HG03575 (cell line): Measurements from ENCODE around the gene HDAC8.
"Not testable (repeated sequence)": the region's sequence is repeated elsewhere in the genome, so short reads cannot be mapped to it uniquely, and the experiment has no call there.

Experiments
- ATAC-seq: cut with Tn5 transposase; IDR thresholded peaks from one replicate; pipeline ENCODE4 v1.9.1; 2021; ENCODE audit not compliant: unreplicated experiment, insufficient number of reproducible peaks, low FRiP score; ENCODE audit errors: extremely low read depth

The HDAC8 gene

DNA sequence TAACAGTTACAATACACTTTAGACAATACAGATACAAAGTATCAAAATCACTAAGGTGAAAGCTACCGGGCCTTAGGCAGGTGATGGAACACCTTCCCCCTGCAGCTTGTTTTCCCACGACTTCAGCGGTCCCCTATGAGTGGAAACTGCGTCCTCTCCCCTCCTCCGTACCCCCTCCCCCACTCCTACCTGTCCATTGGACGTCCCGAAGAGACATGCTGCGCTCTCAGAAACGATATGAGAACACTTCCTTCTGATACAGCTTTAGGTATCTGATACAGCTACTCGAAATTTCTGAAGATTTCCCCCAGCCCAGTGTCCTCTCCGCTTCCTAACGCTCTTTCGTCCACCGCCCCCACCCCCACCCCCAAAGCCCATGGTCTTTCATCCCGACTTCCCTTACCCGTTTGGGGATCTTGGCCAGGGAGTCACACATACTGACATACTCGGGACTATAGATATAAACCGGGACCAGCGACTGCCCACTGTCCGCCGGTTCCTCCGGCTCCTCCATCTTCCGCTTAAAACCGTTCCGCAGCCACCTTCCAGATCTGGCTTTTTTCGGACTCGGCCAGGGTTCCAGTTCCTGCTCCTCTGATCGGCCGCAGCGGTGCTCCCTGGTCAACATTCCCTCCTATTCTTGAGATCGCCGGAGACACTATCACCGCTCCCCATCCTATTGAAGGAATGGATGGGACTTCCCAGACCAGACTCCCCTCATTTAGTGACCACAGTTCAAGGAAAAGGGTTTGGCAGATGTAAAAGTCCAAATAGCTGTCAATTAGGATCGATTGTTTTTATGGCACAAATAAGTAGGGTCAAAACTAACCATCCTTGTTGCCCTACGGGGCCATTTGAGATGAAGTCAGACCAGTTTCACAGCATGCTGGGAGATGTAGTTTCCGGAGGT, at the start of gene HDAC8:
HDAC8 (minus strand) TSS at position 596 of the 910 bp plus-strand sequence; CDS start at position 514, 82 bp downstream.
- no peak for ATAC-seq

DNA sequence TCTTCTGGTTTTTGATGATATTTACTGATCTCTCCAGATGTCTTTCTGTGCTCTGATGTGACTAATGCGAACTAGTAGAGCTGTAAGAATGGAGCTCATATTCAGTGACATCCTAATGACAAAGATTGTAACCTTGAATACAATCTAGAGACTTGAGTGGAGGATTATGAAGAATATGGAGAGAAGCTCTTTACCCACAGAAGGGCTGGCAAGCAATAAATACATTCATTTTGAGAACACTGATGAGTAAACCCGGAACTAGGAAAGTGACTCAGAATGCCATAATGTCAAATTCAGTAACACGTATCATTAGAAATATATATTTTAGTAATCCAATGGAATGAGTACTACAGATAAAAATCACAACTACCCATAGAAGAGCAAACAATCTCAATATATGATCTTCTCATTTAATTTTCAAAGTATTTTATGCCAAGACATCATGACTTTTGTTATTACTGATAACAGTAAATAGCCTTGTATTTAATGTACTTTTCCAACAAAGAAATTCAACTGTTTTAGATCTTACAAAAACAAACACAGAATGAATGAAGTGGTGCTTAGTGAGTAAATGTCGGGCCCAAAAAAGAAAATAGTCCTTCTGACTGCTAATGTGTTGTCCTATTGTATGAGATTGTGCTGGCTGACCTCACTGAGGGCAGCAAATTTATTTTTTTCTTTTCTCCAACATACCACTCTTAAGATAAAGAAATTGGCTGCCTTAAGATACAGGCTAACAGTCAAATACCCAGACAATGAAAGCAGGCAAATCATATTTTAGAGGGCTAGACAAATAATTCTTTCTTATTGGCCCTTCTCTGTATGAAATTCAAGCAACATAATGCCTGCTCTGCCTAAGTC, 49.2 kb upstream of the HDAC8 start:
- ATAC-seq: peak; percentile 79

DNA sequence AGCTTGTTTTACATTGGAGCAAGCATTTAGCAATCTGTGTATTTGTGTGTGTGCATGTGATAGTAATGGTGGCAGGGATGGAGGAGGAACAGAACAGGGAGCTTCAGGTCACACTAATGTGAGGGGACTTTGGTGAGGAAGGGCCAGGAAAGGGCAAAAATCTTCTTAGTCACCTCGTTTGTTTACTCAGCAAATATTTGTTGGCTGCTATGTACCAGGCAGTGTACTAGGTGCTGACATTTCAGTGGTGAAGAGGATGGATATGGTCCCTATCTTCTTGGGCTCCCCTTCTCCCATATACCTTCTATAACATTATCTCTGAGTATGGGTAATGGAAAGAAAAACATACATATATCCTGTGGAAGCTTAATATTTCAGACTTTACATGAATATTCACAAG, 48.5 kb upstream of the HDAC8 start:
- no peak for ATAC-seq

DNA sequence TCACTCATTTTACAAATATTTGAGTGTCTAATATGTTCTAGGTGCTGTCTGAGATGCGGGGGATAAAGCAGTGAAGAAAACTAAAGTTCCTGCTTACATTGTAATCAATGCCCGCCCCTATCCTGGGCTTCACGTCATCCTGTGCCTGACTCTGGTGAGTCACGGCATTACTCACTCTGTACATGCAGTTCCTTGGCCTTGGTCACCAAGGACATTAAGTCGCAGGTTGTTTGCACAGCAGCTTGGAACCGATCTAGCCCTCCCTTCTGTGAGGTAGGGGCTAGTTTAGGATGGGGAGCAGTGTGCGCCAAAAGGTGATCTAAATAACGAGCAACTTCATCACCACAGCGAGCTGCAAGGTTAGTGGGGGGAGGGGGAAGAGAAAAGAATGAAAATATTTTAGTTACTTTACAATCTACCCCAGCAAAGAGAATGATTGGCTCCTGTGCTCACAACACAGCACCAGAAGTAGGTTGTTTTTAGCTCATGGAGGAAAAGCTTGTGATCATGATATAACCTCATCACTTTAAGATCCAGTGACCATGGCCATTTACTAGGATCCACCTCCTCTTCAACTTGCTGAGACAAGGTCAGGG, 48.0 kb upstream of the HDAC8 start:
- no peak for ATAC-seq

DNA sequence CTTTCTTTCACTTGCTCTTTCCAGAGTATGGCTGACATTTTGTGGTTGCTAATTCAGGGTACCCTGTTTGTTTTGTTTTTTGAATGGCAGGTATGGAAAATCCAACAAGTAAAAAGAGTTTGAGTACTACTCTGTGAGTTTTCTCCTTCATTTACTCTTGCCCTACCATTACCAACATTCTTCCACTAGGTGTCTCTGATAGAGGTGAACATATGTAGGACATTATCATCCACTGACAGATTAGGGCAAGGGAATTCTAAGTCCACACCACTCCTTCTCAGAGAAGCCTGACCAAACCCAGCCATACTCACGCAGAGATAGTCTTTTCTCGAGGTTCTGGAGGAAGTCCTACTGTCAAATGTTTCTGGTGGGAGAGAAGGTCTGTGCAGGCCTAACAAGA, 36.7 kb upstream of the HDAC8 start:
- no peak for ATAC-seq

DNA sequence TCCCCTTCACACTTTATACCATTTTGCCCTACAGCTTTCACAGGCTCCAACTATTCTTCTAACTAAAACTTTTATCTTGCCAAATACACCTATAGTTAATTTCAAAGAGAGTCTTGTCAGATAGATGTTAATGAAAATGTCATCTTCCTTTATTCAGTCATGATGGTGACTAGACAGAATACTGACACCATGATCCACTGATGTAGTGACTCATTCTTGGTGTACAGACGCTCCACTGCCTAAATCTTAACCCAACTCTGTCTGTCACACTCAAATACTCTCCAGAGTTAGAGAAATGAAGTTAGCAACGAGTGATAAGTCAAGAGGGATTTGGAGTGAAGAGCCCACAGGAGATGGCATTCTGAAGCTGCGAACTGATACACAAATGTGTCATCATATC, 32.1 kb upstream of the HDAC8 start:
- ATAC-seq: no peak

DNA sequence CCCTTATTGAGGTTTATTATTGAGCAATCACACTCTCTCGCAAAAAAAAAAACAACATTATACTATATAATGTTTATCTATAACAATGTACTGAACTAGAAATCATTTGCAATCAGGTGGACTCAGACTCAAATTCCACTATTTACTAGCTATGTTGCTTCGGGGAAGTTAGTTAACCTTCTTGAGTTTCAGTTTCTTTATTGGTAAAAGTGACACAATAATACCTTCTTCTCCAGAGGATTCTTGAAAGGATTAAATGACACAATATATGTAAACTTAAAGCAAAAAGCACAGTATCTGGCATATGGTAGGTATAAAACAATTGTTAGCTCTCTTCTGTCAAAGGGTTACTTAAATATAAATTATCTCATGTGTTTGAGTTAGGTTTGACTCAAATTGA, 31.5 kb upstream of the HDAC8 start:
- ATAC-seq: no peak

DNA sequence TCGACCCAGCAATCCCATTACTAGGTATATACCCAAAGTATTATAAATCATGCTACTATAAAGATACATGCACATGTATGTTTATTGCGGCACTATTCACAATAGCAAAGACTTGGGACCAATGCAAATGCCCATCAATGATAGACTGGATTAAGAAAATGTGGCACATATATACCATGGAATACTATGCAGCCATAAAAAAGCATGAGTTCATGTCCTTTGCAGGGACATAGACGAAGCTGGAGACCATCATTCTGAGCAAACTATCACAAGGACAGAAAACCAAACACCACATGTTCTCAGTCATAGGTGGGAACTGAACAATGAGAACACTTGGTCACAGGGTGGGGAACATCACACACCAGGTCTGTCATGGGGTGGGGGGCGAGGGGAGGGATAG, 18.4 kb upstream of the HDAC8 start:
- not testable (repeated sequence) for ATAC-seq

DNA sequence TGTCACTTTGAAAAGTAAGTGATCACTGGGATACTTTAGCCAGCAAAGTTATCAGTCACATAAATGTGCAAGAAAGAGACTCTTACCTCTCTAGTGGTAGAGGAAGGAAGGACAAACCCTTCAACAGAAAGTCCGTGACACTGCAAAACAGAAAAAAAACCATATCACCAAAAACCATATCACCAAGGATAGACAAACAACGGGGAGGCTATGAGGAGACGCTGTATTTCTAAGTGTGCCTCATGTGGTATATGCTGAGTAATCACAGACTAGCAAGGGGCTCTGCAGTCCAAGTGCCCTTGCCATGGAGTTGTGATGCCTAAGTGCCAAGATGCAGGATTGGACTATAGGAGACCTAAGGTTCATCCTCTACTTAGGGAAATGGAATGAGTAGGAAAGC, 11.5 kb upstream of the HDAC8 start:
- no peak for ATAC-seq

DNA sequence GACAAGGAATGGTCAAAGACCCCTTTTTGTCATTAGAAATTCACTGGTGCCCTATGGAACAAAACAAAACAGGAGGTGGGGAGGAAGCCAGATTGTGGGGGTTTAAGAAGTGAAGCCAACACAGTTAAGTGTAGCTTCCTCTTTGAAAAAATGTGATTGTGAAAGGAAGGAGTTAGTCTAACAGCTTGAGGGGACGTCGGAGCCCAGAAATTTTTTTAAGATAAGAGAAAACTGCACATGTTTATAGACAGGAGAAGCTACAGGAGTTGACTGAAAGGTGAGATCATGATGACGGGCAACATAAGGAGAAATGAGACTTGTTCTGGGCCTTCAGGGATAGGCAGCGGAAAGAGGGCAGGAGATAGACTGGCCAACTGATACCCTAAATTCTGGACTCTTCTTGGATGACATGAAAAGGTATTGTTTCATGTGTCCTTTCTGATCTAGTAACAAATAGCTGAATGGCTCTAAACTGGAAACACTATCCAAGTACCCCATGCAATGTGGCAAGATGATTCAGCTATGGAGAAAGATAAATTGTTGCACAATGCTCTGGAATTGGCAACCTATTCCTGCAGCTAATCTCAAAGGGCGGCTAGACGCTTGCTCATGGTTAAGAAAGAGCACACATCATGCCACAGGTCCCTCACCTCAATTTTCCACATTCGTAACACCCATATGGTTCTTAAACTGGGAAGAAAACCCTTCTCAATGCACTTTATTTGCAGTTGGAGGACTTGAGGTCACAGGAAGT, 3.7 kb upstream of the HDAC8 start:
- ATAC-seq: no peak

DNA sequence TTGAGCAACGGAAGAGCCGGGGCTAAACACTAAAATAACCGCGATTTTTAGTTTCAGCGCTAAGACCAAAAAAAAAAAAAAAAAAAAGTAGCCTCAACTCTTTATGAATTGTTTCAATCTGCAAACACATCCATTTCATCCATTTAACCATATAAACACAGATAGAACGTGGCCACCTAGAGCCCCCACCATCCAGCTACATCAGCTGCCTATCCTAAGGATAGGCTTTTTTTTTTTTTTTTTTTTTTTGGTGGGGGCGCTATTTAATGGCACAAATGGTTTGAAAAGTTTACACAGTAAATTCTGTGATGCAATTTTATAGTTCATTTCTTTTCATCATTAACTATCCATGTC, 492 bp upstream of the HDAC8 start:
- no peak for ATAC-seq

DNA sequence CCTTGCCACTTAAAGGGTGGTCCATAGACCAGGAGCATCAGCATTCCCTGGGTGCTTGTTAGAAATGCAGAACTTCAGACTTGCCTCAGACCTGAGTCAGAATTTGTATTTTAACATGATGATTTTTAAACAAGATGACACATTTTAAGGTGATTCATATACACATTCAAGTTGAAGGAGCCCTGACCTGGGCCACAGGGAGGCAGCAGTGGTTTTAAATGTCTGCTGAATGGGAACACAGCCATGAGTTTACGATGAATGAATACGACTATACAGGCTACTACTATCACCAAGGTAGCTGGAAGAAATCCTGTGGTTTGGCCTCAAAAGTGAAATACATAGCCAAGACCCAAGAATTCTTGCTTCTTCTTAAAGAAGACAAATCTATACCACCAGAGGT, 2.9 kb downstream of the HDAC8 start:
- ATAC-seq: no peak

DNA sequence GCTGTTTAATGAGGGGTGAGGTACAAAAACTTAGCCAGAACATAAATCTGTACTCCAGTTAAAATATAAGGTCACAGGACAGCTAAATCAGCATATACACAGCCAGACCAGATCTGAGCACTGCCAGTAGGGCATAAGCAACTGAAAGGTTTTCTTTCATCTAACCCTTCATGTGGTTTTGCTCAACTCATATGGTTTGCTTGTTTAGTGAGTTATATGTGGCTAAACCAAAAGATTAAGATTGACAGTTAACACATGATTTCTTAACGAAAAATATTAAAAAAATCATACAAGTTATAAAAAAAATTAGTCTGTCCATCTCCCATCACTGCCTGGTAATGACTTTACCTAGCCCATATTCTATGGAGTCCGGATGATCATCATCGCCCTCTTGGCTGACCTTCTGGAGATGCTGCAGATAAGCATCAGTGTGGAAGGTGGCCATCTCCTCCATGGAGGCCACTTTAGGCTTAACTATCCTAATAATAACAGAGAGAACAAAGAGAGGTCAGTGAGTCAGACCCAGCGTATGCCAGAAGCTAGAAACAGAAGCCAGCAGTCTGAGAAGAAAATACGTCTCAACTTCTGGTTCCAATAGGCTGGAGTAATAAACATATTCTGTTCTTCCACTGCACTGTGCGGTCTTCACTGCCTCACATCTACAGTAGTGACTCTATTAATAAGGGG, 4.1 kb downstream of the HDAC8 start:
- no peak for ATAC-seq

DNA sequence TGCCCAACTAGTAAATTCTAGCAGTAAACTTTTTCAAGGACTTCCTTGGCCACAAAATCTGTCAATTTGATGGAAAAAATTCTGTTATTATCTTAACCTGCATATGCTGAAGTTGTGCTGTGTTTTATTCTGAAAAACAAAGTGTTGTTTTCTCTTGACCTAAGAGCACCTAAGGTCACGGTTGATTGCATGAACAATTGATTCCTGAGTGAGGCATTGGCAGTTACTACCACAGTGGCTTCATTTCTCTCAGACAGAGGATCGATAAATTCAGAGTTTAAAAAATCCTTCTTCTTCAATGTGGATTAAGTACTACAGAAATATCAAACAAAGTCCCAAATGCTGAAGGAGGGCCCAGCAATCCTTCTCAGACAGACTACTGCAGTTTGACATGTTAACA, 6.2 kb downstream of the HDAC8 start:
- no peak for ATAC-seq

DNA sequence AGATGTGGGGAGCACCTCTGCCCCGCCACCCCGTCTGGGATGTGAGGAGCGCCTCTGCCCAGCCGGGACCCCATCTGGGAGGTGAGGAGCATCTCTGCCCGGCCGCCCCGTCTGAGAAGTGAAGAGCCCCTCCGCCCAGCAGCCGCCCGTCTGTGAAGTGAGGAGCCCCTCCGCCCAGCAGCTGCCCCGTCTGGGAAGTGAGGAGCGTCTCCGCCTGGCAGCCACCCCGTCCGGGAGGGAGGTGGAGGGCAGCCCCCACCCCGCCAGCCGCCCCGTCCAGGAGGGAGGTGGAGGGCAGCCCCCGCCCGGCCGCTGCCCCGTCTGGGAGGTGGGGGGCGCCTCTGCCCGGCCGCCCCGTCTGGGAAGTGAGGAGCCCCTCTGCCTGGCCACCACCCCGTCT, 13.0 kb downstream of the HDAC8 start:
- ATAC-seq: not testable (repeated sequence)

DNA sequence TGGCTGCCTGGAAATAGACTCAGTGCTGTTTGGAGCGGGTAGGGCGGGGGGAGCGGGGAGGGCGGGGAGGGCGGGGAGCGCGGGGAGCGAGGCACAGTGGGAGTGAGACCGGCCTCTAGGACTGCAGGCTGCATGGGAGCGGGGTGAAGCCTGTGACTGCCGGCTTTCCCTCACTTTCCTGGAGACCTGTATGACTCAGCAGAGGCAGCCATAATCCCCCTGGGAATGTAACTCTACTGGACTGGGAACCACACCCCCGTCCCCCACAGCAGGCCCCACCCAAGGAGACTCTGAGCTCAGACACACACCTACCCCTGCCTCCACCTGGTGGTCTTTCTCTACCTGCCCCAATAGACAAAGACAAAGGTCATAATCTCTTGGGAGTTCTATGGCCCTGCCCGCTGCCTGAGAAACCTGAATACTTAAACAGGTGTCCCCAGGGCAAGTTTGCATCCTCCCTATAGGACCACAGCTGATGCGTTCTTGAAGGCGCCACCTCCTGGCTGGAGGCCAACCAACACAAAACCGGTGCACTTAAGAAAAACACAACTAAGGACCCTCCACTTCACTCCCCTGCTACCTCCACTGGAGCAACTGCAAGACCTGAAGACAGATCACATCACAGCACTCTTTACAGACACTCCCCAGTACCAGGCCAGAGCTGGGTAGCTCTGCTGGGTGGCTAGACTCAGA, 18.0 kb downstream of the HDAC8 start:
- no peak for ATAC-seq

DNA sequence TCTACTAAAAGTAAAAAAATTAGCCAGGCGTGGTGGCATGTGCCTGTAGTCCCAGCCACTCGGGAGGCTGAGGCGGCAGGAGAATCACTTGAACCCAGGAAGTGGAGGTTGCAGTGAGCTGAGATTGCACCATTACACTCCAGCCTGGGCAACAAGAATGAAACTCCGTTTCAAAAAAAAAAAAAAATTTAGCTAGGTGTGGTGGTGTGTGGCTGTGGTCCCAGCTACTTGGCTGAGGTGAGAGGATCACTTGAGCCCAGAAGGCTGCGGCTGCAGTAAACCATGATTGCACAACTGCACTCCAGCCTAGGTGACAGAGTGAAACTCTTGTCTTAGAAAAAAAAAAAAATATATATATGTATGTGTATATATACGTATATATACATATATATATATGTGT, 20.2 kb downstream of the HDAC8 start:
- not testable (repeated sequence) for ATAC-seq

DNA sequence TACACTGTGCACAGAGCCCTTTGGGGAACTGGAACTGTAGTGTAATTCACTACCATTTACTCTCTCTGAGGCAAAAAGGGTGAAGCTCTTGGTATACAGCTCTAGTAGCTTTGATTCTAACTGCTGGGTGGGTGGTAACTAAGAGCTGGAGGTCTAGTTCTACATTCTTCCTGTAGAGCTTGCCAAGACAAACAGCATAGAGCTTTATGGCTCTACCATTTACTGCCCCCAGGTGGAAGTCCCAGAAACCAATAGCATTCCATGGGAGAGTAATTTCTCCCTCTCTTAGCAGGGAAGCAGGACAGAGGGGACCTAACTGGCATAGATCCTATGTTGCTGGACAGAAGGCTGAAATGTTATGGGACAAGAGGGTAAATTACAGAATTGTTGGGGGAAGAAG, 26.7 kb downstream of the HDAC8 start:
- ATAC-seq: no peak
